ENCODE results near the gene CASZ1. TPM values are rescaled to one million over a fixed set of nuclear protein-coding genes. Genes with fewer than 3 reads are reported as not detected.

CASZ1 gene
- total and polyA plus RNA-seq, 2 donors (not counting 3 experiments of a cell fraction or from before 2014, with no cell fraction given), result 1.5 to 5.2 TPM

GRCh38 chr1:10630661-10631120, 165.8 kb downstream of the CASZ1 start:
- no peak for DNase-seq (ENCODE audit: low read depth, low spot score)
- Histone ChIP-seq H3K27me3 (ENCODE audit: control insufficient read depth in 2 of 2, insufficient read depth in 2 of 2, low read length in 2 of 2) (no peaks in the 10 kb centered on the region), H3K79me2 (ENCODE audit: control insufficient read depth, insufficient read depth, low read length) (no peaks in the 10 kb centered on the region), H3K36me3 (ENCODE audit: control insufficient read depth in 2 of 2, extremely low read depth in 1 of 2, insufficient read depth in 2 of 2, low read length in 2 of 2) (peaks cover 0 to 6% of the 10 kb centered on the region in 2 experiments), H2AFZ (ENCODE audit: low read depth, low read length) (no peak overlapping the region), H3K4me2 (ENCODE audit: insufficient read depth, low read length) (no peak overlapping the region), H3K27ac (ENCODE audit: insufficient read depth, low read depth, low read length) (no peak overlapping the region), H3K9me1 (replicated peaks; ENCODE audit: control insufficient read depth, extremely low read depth, insufficient read depth, low read length) (no peaks in the 10 kb centered on the region), H4K20me1 (replicated peaks; ENCODE audit: control insufficient read depth, extremely low read depth, insufficient read depth, low read length) (no peaks in the 10 kb centered on the region), H3K9me3 (replicated peaks; ENCODE audit: control insufficient read depth, insufficient read depth, low read length) (no peaks in the 10 kb centered on the region), H3K9ac (replicated peaks; ENCODE audit: extremely low read depth, insufficient read depth, low read length) (no peak overlapping the region), H3K4me3 (replicated peaks in 1 of 3; ENCODE audit: insufficient read depth in 1 of 3, low read depth in 1 of 3, low read length in 3 of 3) (no peak overlapping the region), H3K4me1 (ENCODE audit: control insufficient read depth, extremely low read depth, insufficient read depth, low read length) (no peaks in the 10 kb centered on the region)
- ChIA-PET POLR2A (no interaction called here), CTCF (interaction anchor here (1.0 to 1.6 kb wide), 2 partner anchors 9 to 123 kb away, joined by 4 to 5 read pairs; no protein-coding TSS in a partner anchor)
- no peak for FAIRE-seq
- intact Hi-C loops (cut with micrococcal nuclease) (loop anchor here (10.0 kb wide), 1 partner anchor 234 kb away; no protein-coding TSS in a partner anchor), dilution Hi-C loops (cut with MboI; ENCODE audit: extremely low pct_ligation_motif_present, low sequenced_read_pairs) (no loop called here)
- no peak for TF ChIP-seq CTCF (IDR thresholded peaks at IDR 0.05; ENCODE audit: extremely low read depth in 1 of 2, insufficient read depth in 1 of 2, low read depth in 1 of 2, low read length in 2 of 2)
- no peak for TF ChIP-seq JUN (IDR thresholded peaks at IDR 0.05; ENCODE audit: borderline replicate concordance, insufficient read depth, insufficient read length, low read depth)
- no peak for TF ChIP-seq EZH2 (IDR thresholded peaks at IDR 0.05; ENCODE audit: borderline replicate concordance, low read depth, low read length, severe bottlenecking)
- TF ChIP-seq GATA2 (IDR thresholded peaks at IDR 0.05; ENCODE audit: insufficient read depth, insufficient read length, low read depth, low read length), result no peak
- no peak for TF ChIP-seq MAX (IDR thresholded peaks at IDR 0.05; ENCODE audit: insufficient read depth, insufficient read length)
- TF ChIP-seq POLR2A (IDR thresholded peaks at IDR 0.05; ENCODE audit: low read depth, low read length), result no peak
- TF ChIP-seq FOS (IDR thresholded peaks at IDR 0.05; ENCODE audit: borderline replicate concordance, insufficient read depth, low read length), result no peak
- TF ChIP-seq MYC (IDR thresholded peaks at IDR 0.05; ENCODE audit: low read depth, low read length), result no peak
- no peak for TF ChIP-seq POLR2AphosphoS5 (IDR thresholded peaks at IDR 0.05; ENCODE audit: insufficient read depth, low read depth, low read length)
- no TSS peak for BruUV-seq (replicated peaks)
